GM12891 (cell line): Measurements from ENCODE around the gene CFAP97.

Experiments used
- POLR2AphosphoS5 ChIP-seq: IDR thresholded peaks from 2 replicates; pipeline ENCODE4 v1.6.1; 2011; ENCODE audit warnings: low read depth, low read length, control low read depth
- SPI1 ChIP-seq: IDR thresholded peaks from 2 replicates; pipeline ENCODE4 v1.6.1; 2011; ENCODE audit warnings: low read depth, low read length, control low read depth
- TAF1 ChIP-seq: IDR thresholded peaks from 2 replicates; pipeline ENCODE4 v1.6.1; 2011; ENCODE audit warnings: low read depth, low read length, control low read depth

- TF ChIP-seq POLR2AphosphoS5 (no peak), SPI1 (no peak), TAF1 (no peak)
These were observed 94.1 kb downstream of the CFAP97 start for GRCh38 chr4:185109736-185110135.
